Chondrocyte (in vitro differentiated cells): ENCODE results near the gene UNK. TPM values are rescaled to one million over a fixed set of nuclear protein-coding genes. Genes with fewer than 3 reads are reported as not detected.
A peak's percentile ranks its signal among the peaks of the same experiment; 100 is the strongest.

ENCODE experiments used
- DNase-seq: peaks from one replicate; pipeline ENCODE4 v3.0.0; 2021; ENCODE audit warnings: mixed read lengths, low spot score
- H3K27ac Mint-ChIP-seq: one replicate; pipeline ENCODE4 v1.8.0; 2021; ENCODE audit warnings: mild to moderate bottlenecking, moderate library complexity, mixed read lengths; ENCODE audit not compliant: unreplicated experiment
- H3K27me3 Mint-ChIP-seq: 2 replicates; pipeline ENCODE4 v1.8.0; 2021; ENCODE audit warnings: low read depth, mixed read lengths
- H3K36me3 Mint-ChIP-seq: 2 replicates; pipeline ENCODE4 v1.8.0; 2021; ENCODE audit warnings: low read depth, mixed read lengths
- H3K4me1 Mint-ChIP-seq: 2 replicates; pipeline ENCODE4 v1.8.0; 2021; ENCODE audit warnings: low read depth, mild to moderate bottlenecking, mixed read lengths
- H3K4me3 Mint-ChIP-seq: one replicate; pipeline ENCODE4 v1.8.0; 2021; ENCODE audit warnings: mild to moderate bottlenecking, moderate library complexity, mixed read lengths; ENCODE audit not compliant: unreplicated experiment
- H3K9me3 Mint-ChIP-seq: 2 replicates; pipeline ENCODE4 v1.8.0; 2021; ENCODE audit warnings: low read depth, mixed read lengths
- CTCF ChIP-seq: fragments of 200-600 bp; sonication (generic); IDR thresholded peaks from 2 replicates; pipeline ENCODE4 v1.5.0; 2021; ENCODE audit warnings: antibody characterized with exemption, mild to moderate bottlenecking, moderate library complexity
- total RNA-seq: library from RNA; stranded (reverse); gene quantifications from 3 replicates; pipeline ENCODE4 v1.2.1, GENCODE V29; 2021

The UNK gene
- total RNA-seq, 1 donor from 2014 or later, result 21.0 TPM

GRCh38 chr17:75739174-75739573, 45.4 kb upstream of the UNK start:
- DNase-seq, result no peak
- H3K4me1 Mint-ChIP-seq, result peaks cover 3% of the 10 kb centered on the region
- TF ChIP-seq CTCF, result no peak
- H3K36me3 Mint-ChIP-seq, result no peaks in the 10 kb centered on the region
- H3K27ac Mint-ChIP-seq, result no peak overlapping the region
- H3K9me3 Mint-ChIP-seq, result no peaks in the 10 kb centered on the region
- H3K27me3 Mint-ChIP-seq, result no peaks in the 10 kb centered on the region
- no peak overlapping the region for H3K4me3 Mint-ChIP-seq

GRCh38 chr17:75739801-75740200, 44.8 kb upstream of the UNK start:
- H3K4me1 Mint-ChIP-seq, result peaks cover 3% of the 10 kb centered on the region
- H3K27me3 Mint-ChIP-seq, result no peaks in the 10 kb centered on the region
- no peak overlapping the region for H3K27ac Mint-ChIP-seq
- H3K4me3 Mint-ChIP-seq, result no peak overlapping the region
- peak; percentile 78 for DNase-seq
- H3K36me3 Mint-ChIP-seq, result no peaks in the 10 kb centered on the region
- TF ChIP-seq CTCF, result no peak
- no peaks in the 10 kb centered on the region for H3K9me3 Mint-ChIP-seq

DNA sequence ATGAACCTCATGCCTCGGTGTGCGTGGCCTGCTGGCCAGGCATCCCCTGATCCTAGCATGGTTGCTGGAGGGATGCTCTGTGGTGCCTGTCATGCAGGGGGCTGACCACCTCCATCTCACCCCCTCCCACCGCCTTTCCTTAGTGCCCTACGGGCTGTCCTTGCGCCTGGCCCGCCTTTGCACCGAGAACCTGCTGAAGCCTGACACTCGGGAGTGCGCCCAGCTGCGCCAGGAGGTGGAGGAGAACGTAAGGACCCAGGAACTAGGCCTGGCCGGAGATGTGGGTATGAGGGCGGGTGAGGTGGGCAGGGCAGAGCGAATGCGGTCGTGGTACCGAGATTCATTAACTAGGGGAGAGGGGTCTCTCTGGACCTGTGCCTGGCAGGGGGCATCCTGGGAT, 44.4 kb upstream of the UNK start:
- DNase-seq, result peak; percentile 82
- no peak overlapping the region for H3K27ac Mint-ChIP-seq
- H3K4me3 Mint-ChIP-seq, result no peak overlapping the region
- no peaks in the 10 kb centered on the region for H3K36me3 Mint-ChIP-seq
- H3K4me1 Mint-ChIP-seq, result peaks cover 3% of the 10 kb centered on the region
- no peaks in the 10 kb centered on the region for H3K9me3 Mint-ChIP-seq
- H3K27me3 Mint-ChIP-seq, result no peaks in the 10 kb centered on the region
- TF ChIP-seq CTCF, result no peak

GRCh38 chr17:75740631-75741077, 44.0 kb upstream of the UNK start:
- Mint-ChIP-seq H3K27ac (no peak overlapping the region), H3K4me3 (no peak overlapping the region), H3K9me3 (no peaks in the 10 kb centered on the region), H3K27me3 (no peaks in the 10 kb centered on the region), H3K4me1 (peaks cover 3% of the 10 kb centered on the region), H3K36me3 (no peaks in the 10 kb centered on the region)
- no peak for TF ChIP-seq CTCF
- peak; percentile 85 for DNase-seq

DNA sequence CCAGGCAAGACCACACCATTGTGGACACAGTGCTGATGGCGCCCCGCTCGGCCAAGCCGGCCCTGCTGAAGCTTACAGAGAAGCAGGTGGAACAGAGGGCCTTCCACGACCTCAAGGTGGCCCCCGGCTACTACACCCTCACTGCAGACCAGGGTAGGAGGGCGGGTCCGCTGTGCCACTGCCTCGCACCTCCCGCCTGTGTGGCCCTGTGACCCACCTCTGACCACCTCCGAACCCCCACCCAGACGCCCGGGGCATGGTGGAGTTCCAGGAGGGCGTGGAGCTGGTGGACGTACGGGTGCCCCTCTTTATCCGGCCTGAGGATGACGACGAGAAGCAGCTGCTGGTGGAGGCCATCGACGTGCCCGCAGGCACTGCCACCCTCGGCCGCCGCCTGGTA, 42.3 kb upstream of the UNK start:
- Mint-ChIP-seq H3K36me3 (no peaks in the 10 kb centered on the region), H3K9me3 (no peaks in the 10 kb centered on the region), H3K4me3 (no peak overlapping the region), H3K27ac (no peak overlapping the region), H3K27me3 (no peaks in the 10 kb centered on the region), H3K4me1 (peaks cover 3% of the 10 kb centered on the region)
- peak; percentile 93 for DNase-seq
- no peak for TF ChIP-seq CTCF
